OCI-LY3 (cell line): ENCODE measurements around the gene GIPC1.

Experiments
- CTCF ChIP-seq: fragments of 200-600, 300-600 bp; sonication (generic); IDR thresholded peaks from 2 replicates; pipeline ENCODE4 v1.5.1; 2014; ENCODE audit warnings: antibody characterized with exemption, low read length, low read depth
- EZH2phosphoT487 ChIP-seq: fragments of 200-600 bp; shearing (Covaris generic); IDR thresholded peaks from 2 replicates; pipeline ENCODE4 v1.6.1; 2018; ENCODE audit warnings: antibody characterized with exemption, mixed run types, low read depth

DNA sequence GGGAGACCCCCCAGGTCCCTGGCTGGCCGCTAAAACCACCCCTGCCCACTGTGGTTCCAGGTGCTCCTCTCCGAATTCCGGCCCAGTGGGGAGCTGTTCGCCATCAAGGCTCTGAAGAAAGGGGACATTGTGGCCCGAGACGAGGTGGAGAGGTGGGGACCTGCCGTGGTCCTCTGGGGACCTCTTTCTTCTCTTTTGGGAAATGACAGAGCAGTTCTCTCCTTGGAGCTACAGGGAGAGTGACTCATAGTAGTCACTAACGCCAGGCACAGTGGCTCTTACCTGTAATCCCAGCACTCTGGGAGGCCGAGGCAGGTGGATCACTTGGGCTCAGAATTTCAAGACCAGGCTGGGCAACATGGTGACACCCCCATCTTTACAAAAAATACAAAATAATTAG, 28.1 kb downstream of the GIPC1 start:
- TF ChIP-seq CTCF (no peak), EZH2phosphoT487 (no peak)
